Cardiac muscle cell (in vitro differentiated cells and primary cell): ENCODE results near the gene SPOP. TPM values are rescaled to one million over a fixed set of nuclear protein-coding genes. Genes with fewer than 3 reads are reported as not detected.

Source experiments
- DNase-seq, 2 donors: peaks; one replicate each; pipeline versions ENCODE4 v3.0.0 to v3.0.0-alpha.2; 2010 to 2017; ENCODE audit warnings: low read depth in 1 of 2, low spot score in 1 of 2
- H3K27ac ChIP-seq: fragments of 200-600 bp; sonication (generic); 2 replicates; pipeline ENCODE4 v1.5.1; 2016
- H3K27me3 ChIP-seq: fragments of 200-600 bp; sonication (generic); 2 replicates; pipeline ENCODE4 v1.6.0; 2016; ENCODE audit warnings: control low read depth
- H3K36me3 ChIP-seq: fragments of 200-600 bp; sonication (generic); 2 replicates; pipeline ENCODE4 v1.5.1; 2016; ENCODE audit warnings: control low read depth
- H3K4me1 ChIP-seq: fragments of 200-600 bp; sonication (generic); 2 replicates; pipeline ENCODE4 v1.8.1; 2017; ENCODE audit warnings: low read depth, mild to moderate bottlenecking, mixed run types
- H3K4me3 ChIP-seq: fragments of 200-600 bp; sonication (generic); 2 replicates; pipeline ENCODE4 v1.5.1; 2016; ENCODE audit warnings: mild to moderate bottlenecking
- H3K9me3 ChIP-seq: fragments of 200-600 bp; sonication (generic); 2 replicates; pipeline ENCODE4 v1.5.1; 2017; ENCODE audit warnings: low read depth, mild to moderate bottlenecking, control low read depth
- polyA plus RNA-seq: library from polyadenylated mRNA; unstranded; fragments of >200 nt; fragmentation: Nextera tagmentation; extraction: Ambion mirVana; gene quantifications from 2 replicates; pipeline ENCODE4 v1.2.1, GENCODE V29; 2016
- total RNA-seq: library from RNA; depleted of rRNA; stranded (reverse); fragments of >200 nt; gene quantifications from 2 replicates; pipeline ENCODE4 v1.2.3, GENCODE V29; 2016
- TF ChIP-seq, protein P1 (sequence below): IDR thresholded peaks from 2 replicates; pipeline ENCODE4 v1.5.1; 2012; ENCODE audit warnings: low read depth, mild to moderate bottlenecking, low read length

The SPOP gene
- total and polyA plus RNA-seq, 2 experiments from 2014 or later, result 54.4 to 111 TPM

DNA sequence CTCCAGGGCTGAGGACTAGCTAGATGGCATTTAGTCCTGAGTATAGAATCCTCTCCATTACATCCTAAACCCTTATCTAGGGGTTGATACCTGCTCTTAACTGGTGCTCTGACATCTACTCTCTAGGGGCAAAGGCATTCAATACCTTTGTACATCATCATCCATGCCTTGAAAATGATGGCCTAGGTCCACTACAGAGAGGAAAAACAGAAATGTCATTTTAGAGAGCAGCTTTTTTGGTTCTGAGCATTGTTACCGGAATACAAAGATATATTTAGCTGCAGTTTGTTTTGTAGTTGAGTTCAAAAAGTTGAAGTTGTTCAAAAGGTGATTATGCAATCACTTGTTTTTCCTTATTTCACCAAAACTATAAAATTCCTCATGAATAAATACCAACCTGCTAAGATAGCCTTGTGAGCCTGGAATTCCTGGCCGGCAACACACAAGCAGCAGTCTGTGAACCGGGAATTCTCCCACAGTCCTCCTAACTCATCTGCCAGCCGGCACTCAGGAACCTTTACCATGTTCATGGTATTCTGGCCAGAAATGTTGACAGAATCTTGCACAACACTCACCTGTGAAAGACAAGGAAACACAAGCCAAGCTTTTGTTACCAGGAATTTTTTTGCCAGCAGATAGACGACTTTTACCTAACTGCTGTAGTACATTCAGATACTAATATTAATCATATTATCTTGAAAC, 66.9 kb downstream of the SPOP start:
- H3K4me3 ChIP-seq, result no peak overlapping the region
- no peaks in the 10 kb centered on the region for H3K4me1 ChIP-seq
- H3K36me3 ChIP-seq, result peaks cover 48% of the 10 kb centered on the region
- H3K9me3 ChIP-seq, result no peaks in the 10 kb centered on the region
- H3K27ac ChIP-seq, result no peak overlapping the region
- TF ChIP-seq, protein P1, sequence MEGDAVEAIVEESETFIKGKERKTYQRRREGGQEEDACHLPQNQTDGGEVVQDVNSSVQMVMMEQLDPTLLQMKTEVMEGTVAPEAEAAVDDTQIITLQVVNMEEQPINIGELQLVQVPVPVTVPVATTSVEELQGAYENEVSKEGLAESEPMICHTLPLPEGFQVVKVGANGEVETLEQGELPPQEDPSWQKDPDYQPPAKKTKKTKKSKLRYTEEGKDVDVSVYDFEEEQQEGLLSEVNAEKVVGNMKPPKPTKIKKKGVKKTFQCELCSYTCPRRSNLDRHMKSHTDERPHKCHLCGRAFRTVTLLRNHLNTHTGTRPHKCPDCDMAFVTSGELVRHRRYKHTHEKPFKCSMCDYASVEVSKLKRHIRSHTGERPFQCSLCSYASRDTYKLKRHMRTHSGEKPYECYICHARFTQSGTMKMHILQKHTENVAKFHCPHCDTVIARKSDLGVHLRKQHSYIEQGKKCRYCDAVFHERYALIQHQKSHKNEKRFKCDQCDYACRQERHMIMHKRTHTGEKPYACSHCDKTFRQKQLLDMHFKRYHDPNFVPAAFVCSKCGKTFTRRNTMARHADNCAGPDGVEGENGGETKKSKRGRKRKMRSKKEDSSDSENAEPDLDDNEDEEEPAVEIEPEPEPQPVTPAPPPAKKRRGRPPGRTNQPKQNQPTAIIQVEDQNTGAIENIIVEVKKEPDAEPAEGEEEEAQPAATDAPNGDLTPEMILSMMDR, result no peak
- H3K27me3 ChIP-seq, result no peaks in the 10 kb centered on the region
- no peak for DNase-seq

DNA sequence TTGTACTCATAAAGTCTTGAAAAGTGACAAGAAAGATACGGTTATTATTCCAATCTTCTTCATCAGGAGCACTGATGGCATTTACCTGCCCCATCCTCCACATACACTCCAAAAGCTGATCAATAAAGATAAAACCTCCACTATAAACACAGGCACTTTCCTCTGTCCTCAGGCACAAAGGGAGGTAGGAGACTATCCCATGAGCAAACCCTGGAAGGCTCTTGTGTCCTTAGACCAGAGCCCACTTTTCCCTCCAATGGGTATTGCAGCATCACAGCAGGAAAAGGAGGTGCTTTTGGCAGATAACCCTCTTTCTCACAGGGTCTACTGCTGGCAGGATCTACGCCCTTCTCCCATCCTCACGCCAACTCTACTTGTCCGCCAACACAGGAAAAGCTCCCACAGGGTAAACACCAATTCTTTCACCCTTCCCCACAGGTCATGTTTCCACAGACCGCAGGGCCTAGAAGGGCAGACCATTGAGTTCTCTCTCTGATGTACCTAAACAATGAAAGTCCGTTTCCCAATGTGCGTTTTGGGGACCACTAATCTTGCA, 73.5 kb downstream of the SPOP start:
- H3K36me3 ChIP-seq, result peaks cover 66% of the 10 kb centered on the region
- TF ChIP-seq, protein P1, result no peak
- H3K4me1 ChIP-seq, result peaks cover 12% of the 10 kb centered on the region
- H3K9me3 ChIP-seq, result no peaks in the 10 kb centered on the region
- H3K27me3 ChIP-seq, result no peaks in the 10 kb centered on the region
- H3K27ac ChIP-seq, result no peak overlapping the region
- no peak for DNase-seq
- no peak overlapping the region for H3K4me3 ChIP-seq

DNA sequence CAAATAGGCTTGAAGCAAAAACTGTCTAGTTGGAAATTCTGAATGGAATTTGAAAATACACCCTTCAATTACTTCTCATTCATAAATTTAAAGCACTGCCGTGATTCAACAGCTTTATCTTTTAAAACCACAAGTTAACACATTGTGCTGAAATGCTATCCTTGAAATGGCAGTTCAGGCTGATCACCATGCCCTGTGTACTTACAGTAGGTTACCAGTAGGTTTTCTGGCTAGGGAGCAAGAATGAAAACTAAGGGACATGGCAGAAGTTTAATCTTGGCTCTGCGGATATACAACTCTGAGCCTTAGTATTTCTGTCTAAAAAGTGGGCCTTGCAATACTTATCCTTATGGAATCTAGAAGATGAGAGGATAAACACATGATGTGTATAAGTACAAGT, 74.2 kb downstream of the SPOP start:
- H3K4me1 ChIP-seq, result peaks cover 15% of the 10 kb centered on the region
- DNase-seq, result peak in 1 of 2 donors; percentile 72
- no peak overlapping the region for H3K27ac ChIP-seq

DNA sequence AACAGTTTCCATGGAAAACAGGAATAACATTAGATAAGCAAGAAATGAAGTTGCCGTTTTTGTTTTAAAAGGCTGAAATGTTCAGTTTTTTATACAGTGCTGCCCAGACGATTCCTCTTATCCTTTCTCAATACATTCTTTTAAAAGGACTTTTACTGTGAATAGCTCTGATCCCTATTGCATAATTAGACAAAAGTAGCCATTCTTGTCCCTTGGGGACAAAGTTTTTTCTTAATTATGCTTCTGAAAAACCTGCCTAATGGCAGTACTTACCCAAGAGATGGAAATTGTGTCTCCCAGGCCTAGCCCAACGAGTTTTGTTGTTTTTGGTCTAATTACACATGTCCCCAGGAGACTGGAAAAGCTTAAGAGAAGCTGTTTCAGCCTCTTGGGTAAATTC, 74.7 kb downstream of the SPOP start:
- H3K27me3 ChIP-seq, result no peaks in the 10 kb centered on the region
- peak overlapping the region; percentile 67 for H3K27ac ChIP-seq
- TF ChIP-seq, protein P1, result no peak
- peak in 1 of 2 donors; percentile 51 for DNase-seq
- H3K36me3 ChIP-seq, result peaks cover 62% of the 10 kb centered on the region
- H3K4me1 ChIP-seq, result peaks cover 15% of the 10 kb centered on the region
- no peak overlapping the region for H3K4me3 ChIP-seq
- H3K9me3 ChIP-seq, result no peaks in the 10 kb centered on the region

More for the DNA sequence above, 74.2 kb downstream of the SPOP start:
- H3K4me3 ChIP-seq, result no peak overlapping the region
- TF ChIP-seq, protein P1, result peak; percentile 40
- no peaks in the 10 kb centered on the region for H3K9me3 ChIP-seq
- H3K27me3 ChIP-seq, result no peaks in the 10 kb centered on the region
- peaks cover 65% of the 10 kb centered on the region for H3K36me3 ChIP-seq

DNA sequence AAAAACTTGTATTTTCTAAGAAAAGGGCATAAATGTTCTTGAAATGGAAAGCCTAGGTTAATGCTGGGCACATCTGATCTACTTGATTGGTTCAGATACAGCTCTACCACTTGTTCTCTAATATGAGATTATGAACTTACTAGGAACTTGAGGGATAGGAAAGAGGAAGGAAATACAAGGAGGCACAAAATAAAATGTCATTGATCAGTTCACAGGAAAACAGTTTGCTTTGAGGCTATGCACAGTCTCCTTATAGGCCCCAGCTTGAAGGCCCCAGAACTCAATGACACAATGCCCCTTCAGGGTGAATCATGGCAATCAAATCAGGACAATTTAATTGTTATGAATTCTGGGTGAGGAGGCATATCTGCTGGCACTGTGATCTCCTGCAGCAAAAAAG, 75.1 kb downstream of the SPOP start:
- peaks cover 62% of the 10 kb centered on the region for H3K36me3 ChIP-seq
- DNase-seq, result no peak
- TF ChIP-seq, protein P1, result no peak
- H3K27ac ChIP-seq, result peak overlapping the region; percentile 67
- no peaks in the 10 kb centered on the region for H3K9me3 ChIP-seq
- peaks cover 15% of the 10 kb centered on the region for H3K4me1 ChIP-seq
- H3K27me3 ChIP-seq, result no peaks in the 10 kb centered on the region
- H3K4me3 ChIP-seq, result no peak overlapping the region
